GM13976 (cell line): ENCODE measurements around the gene PSMA6.
"Not testable (repeated sequence)": the region's sequence is repeated elsewhere in the genome, so short reads cannot be mapped to it uniquely, and the experiment has no call there.

ENCODE experiments used
- DNase-seq: peaks from one replicate; pipeline ENCODE4 v3.0.0; 2012; ENCODE audit warnings: low spot score
- in situ Hi-C: fragments of 300-500 bp; cut with MboI; formaldehyde crosslinking; loops from one replicate; pipeline ENCODE4 v1.12.0; 2022; ENCODE audit warnings: low sequenced_read_pairs, mixed read lengths, inconsistent platforms; ENCODE audit not compliant: unreplicated experiment
- TF ChIP-seq, protein P1 (sequence below): IDR thresholded peaks from 2 replicates; pipeline ENCODE4 v1.5.1; 2012; ENCODE audit warnings: borderline replicate concordance, mild to moderate bottlenecking; ENCODE audit not compliant: insufficient read depth; ENCODE audit errors: extremely low read depth, missing control alignments, control extremely low read depth

The PSMA6 gene

DNA sequence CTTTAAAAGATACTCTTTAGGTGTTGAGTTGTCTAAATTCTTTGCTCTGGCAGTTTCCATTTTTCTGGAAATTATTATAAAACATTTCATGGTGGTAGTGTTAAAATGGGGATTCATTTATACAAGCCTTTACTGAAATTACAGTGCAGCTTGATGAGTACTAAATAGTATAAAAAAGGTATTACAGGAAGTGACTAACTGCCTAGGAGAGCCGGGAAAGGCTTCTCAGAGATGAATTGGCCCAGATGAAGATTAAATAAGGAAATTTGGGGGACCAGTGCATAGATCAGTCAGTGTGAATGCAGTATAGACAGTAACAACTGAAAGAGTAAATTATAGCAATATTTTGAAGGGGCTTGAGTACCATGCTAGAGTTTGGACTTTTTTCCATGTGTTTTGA lies 7.5 kb downstream of the PSMA6 start:
- in situ Hi-C loops: no loop called here
- no peak for DNase-seq
- TF ChIP-seq, protein P1, sequence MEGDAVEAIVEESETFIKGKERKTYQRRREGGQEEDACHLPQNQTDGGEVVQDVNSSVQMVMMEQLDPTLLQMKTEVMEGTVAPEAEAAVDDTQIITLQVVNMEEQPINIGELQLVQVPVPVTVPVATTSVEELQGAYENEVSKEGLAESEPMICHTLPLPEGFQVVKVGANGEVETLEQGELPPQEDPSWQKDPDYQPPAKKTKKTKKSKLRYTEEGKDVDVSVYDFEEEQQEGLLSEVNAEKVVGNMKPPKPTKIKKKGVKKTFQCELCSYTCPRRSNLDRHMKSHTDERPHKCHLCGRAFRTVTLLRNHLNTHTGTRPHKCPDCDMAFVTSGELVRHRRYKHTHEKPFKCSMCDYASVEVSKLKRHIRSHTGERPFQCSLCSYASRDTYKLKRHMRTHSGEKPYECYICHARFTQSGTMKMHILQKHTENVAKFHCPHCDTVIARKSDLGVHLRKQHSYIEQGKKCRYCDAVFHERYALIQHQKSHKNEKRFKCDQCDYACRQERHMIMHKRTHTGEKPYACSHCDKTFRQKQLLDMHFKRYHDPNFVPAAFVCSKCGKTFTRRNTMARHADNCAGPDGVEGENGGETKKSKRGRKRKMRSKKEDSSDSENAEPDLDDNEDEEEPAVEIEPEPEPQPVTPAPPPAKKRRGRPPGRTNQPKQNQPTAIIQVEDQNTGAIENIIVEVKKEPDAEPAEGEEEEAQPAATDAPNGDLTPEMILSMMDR: no peak

DNA sequence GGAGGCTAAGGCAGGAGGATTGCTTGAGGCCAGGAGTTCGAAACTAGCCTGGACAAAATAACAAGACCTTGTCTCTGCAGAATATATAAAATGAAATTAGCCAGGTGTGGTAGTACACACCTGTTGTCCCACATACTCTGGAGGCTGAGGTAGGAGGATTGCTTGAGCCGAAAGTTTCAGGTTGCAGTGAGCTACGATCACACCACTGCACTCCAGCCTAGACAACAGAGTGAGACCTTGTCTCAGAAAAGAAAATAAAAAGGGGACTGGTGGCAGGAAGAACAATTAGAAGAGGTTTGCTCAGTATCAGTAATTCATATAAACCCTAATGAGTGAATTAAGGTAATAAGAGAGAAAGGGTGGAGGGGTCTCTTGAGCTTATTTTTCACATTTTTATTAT lies 8.0 kb downstream of the PSMA6 start:
- TF ChIP-seq, protein P1: no peak
- in situ Hi-C loops: no loop called here
- no peak for DNase-seq

DNA sequence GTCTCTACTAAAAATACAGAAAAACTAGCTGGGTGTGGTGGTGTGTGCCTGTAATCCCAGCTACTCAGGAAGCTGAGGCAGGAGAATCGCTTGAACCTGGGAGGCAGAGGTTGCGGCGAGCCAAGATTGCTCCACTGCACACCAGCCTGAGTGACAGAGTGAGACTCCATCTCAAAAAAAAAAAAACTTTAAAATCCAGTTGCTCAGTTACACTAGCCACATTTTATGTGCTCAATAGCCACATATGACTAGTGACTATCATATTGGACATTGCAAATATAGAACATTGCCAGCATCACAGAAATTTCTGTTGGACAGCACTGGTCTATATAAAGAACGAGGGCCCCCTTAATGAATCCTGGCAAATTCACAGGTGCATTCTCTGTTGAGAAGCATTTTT lies 9.2 kb downstream of the PSMA6 start:
- in situ Hi-C loops, DNase-seq: not testable (repeated sequence)

DNA sequence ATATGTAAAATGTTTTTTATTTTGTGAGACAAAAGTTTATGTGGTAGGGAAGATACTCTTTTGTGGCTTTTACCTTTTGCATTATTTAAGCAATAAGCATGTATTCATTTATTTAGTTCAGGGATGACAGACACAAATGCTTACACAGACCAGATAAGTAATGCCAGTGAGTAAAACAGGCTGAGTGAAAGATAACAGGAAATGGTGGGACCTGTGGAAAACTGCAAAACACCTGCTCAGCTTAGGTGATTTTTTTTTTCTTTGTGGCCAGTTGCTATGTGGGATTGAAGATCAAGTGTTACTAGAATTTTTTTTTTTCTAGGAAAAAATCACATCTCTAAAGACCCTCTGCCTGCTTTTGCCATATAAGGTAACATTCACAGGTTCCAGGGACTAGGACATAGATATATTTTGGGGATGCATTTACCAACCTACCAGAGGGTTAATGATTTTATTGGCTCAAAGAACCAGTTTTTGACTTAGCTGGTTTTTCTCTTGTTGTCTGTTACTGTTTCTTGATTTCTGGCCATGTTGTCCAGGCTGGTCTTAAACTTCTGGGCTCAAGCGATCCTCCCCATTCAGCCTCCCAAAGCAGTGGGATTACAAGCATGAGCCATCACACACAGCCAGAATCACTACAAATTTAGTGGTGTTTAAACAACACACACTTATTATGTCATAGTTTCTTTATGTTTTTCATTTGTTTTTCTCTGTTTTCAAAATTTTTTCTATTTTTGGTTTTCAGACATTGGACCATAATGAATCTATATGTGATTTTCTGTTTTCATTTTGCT lies 9.8 kb downstream of the PSMA6 start:
- in situ Hi-C loops: no loop called here
- TF ChIP-seq, protein P1: no peak
- no peak for DNase-seq

DNA sequence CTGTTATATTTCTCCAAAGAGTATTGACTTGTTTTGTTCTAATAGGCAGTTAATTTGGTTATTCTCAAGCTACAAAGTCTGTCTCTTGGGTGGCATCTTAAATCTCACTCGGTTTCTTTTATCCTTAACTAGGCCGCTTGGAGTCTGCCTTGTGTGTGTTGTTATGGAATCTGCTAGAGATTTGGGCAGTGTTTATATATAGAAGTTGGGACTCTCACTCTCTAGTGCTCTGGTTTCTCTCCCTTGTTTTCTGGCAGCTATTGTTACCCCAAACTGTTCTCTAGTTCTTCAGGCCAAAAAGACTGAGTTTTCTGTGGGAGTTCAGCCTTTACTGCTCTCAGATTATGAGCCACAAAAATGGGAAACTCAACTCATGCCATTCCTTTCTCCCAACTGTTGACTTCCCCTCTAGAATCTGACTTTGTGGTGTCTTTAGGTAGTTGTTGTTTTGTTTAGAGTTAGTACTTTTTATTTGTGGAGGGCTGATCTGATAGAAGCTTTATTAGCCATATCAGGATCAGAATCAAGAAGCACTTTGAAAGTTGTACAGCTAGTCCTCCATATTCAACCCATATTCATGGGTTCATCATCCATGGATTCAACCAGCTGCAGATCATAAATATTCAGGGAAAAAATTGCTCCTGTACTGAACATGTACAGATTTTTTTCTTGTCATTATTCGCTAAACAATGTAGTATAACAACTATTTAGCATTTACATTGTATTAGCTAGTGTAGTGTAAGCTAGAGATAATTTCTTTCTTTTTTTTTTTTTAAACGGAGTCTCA lies 11.2 kb downstream of the PSMA6 start:
- in situ Hi-C loops: no loop called here
- no peak for DNase-seq
- TF ChIP-seq, protein P1: no peak

DNA sequence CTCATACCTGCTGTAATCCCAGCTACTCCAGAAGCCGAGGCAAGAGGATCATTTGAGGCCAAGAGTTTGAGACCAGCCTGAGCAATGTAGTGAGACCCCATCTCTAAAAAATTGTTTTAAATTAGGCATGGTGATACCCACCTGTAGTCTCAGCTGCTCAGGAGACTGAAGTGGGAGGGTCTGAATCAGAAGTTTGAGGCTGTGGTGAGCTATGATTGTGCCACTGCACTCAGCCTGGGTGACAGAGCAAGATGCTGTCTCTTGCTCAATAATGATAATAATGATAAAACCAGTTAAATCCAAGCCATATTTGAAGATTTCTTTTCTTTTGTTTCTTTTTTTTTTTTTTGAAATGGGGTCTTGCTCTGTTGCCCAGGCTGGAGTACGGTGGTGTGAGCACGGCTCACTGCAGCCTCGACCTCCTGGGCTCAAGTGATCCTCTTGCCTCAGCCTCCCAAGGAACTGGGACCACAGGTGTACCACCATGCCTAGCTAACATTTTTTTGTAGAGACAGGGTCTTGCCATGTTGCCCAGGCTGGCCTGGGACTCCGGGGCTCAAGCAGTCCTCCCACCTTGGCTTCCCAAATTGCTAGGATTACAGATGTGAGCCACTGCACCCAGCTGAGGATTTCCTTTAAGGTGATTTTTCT lies 12.8 kb downstream of the PSMA6 start:
- TF ChIP-seq, protein P1: no peak
- DNase-seq: no peak
- in situ Hi-C loops: no loop called here
